GM04504 (cell line): ENCODE measurements around the gene NR1H3.
"Not testable (repeated sequence)": the region's sequence is repeated elsewhere in the genome, so short reads cannot be mapped to it uniquely, and the experiment has no call there.

ENCODE experiments used
- DNase-seq: peaks from one replicate; pipeline ENCODE4 v3.0.0-alpha.2; 2012; ENCODE audit warnings: low read depth

NR1H3 gene

DNA sequence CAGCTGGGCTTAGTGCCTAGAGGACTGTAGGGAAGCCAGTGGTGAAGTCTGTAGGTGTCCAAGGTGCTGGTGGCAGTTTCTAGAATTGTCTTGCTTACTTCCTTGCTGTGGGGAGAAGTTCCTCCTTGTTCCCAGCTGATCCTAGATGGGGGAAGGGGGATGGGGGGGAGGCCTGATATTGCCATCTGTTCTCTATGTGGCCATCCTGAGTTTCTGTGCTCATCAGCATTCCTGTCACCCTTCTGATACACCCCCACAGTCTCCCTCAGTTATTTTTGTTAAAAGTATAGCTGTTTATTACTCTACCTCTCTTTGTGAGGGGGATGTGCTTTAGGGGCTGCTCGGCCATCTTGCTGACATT lies 48.7 kb downstream of the NR1H3 start:
- DNase-seq, result no peak

- DNase-seq, result no peak
Observed at GRCh38 chr11:47308050-47308823, 50.4 kb downstream of the NR1H3 start.

GRCh38 chr11:47314992-47315391 lies 57.2 kb downstream of the NR1H3 start:
- DNase-seq, result peak; percentile 61

DNA sequence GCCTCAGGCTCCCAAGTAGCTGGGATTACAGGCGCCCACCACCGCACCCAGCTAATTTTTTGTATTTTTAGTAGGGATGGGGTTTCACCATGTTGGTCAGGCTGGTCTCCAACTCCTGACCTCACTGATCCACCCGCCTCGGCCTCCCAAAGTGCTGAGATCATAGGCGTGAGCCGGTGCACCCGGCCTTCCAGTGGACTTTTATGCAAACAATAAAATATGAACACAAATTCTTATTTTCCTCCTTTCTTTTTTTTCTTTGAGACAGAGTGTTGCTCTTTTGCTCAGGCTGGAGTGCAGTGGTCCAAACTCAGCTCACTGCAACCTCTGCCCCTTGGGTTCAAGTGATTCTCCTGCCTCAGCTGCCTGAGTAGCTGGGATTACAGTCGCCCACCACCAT lies 58.7 kb downstream of the NR1H3 start:
- DNase-seq, result not testable (repeated sequence)

- DNase-seq, result no peak
Observed at GRCh38 chr11:47317064-47317828, 59.5 kb downstream of the NR1H3 start.

DNA sequence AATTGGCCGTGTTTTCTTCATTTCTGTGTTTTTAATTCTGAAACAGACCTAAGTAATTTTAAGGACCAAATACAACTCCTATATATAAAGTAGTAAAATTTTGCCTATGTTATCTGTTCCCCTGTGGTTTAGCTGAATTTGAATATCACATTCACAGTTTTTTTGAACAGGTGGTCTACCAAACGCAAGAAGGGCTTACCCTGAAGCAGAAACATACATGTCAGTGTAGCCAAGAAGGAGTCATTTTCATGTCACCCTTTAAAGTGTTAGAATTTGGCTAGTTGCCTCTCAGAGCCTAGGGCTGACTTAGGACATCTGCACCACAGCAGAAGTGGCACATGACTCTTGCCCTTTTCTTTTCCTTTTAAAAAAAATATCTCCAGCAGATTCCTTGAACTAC lies 60.4 kb downstream of the NR1H3 start:
- no peak for DNase-seq
